Stimulated activated CD4-positive, alpha-beta T cell treated with anti-CD3 and anti-CD28 coated beads, Interleukin-4, amount 100 ng/mL, for 4 hours (primary cell): ENCODE data around the gene ISY1.
"Not testable (repeated sequence)": the region's sequence is repeated elsewhere in the genome, so short reads cannot be mapped to it uniquely, and the experiment has no call there.

Experiments
- DNase-seq, 2 experiments: peaks; one replicate each; pipeline ENCODE4 v3.0.0-alpha.2; 2020

ISY1 gene

DNA sequence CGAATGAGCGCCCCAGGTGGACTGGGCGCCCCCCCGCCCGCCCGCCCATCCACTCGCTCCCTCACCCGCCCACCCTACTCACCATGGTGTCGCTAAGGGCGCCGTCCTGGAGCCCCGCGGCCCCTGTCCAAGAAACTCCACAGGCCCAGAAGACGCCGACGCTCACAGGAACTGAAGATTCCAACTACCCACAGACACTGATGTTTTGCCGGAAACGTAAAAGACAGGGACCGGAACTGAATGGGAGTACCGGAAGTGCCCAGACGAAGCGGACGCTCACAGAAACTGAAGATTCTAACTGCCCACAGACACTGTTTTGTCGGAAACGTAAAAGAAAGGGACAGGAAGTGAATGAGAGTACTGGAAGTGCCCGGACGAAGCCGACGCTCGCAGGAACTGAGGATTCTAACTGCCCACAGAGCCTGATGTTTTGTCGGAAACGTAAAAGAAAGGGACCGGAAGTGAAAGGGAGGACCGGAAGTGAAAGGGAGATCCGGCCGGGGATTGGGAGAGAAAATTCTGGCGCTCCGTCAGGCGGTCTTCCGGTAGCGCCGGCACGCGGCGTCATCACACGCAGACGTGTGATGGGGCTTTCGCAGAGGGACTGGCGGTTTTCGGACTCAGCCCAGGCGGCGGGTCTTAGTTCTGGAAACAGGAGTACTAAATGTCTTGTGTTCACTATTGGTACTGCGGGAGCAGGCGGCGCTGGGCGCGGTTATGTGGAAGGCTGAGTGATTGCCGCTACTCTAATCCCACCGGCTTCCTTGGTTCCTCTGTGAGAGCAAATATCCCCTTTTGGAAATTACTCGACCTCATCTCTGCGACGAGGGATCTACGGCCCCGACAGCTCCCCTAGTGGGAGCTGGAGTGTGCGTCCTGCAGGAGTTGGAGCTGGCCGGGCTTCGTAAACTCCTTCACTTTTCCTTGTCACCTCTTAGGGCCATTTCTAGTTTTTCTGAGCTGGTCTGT, at the start of gene ISY1:
TSS of gene ISY1 (minus strand) at position 173 of the 969 bp plus-strand sequence. CDS start at position 85, 88 bp downstream.
- DNase-seq: peak; percentile 77 to 85

DNA sequence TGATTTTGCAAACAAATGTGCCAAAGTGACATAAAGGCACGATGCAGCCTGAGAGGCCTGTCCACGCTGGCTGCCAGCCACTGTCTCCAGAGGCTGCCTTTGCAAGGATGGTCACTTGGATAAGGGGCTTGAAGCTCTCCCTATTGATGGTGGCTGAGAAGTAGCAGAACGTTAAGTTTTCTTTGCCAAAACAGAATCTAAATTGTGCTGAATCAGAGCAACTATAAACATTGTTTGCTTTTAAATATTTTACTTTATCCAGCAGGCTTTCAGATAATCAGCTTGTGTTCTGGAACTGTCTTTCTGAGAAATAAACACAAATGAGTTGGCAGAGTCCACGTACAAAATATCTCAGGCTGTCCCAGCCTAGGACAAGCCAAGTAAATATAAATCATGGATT, 46.6 kb upstream of the ISY1 start:
- no peak for DNase-seq

DNA sequence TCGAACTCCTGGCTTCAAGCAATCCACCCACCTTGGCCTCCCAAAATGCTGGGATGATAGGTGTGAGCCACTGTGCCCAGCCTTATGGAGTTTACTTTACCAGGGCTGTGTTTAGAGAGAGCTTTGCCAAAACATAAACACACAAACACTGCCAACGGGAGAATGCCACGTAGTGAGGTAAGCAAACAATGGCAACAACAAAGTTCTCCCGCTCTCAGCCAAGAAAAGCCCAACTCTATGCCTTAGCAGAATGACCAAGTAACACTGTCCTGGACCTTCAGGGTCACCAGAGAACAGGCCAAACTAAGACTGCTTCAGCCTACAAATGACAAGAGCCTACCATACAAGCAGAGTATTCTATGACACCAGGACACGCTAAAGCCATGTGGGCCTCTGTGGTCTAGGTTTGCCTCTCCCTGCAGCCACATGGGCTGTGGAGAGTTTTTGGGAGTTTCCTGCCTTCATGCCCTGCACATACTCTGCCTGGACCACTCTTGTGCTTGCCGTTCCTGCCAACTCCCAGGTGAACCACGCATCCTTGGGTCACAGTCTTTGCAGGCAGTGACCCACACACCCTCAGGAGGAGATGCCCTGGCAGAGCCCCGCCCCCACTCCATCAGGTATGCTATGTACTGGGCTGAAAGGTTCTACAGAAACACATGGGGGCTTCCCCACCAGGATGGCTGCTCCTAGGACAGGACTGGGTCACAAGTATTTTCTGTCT, 44.4 kb upstream of the ISY1 start:
- no peak for DNase-seq

DNA sequence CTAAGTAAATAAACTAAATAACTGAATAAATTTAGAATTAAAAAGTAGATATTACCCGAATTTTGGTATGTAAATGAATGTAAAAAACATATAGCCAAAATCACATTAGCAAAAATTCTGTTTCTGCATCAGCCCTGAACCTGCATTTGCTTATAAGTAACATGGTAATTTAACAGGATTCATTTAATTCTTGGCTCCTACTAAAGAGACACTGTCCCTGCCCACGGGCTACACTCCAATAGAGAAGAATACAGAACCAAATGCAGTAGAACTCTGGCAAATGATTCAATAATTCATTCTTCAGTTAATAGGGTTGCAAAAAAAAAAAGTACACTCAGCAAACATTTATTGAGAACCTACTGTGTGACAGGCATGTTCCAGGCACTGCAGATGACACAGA, 43.6 kb upstream of the ISY1 start:
- DNase-seq: no peak

DNA sequence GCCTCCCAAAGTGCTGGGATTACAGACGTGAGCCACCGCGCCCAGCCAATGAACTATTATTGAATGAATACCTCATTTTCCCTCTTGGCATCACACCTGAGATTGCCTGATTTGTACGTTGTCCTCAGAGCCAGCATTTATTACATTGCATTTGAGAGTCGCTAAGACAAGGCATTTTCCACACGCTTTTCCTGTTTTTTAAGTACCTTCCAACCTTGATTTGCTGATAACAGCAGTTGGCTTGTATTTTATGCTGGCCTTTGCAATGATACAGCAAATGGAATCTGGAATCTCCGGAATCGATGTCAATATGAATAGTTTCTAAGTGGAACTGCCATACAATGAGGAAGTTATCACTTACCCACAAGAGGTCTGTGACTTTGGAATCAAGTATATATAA, 38.5 kb upstream of the ISY1 start:
- no peak for DNase-seq

DNA sequence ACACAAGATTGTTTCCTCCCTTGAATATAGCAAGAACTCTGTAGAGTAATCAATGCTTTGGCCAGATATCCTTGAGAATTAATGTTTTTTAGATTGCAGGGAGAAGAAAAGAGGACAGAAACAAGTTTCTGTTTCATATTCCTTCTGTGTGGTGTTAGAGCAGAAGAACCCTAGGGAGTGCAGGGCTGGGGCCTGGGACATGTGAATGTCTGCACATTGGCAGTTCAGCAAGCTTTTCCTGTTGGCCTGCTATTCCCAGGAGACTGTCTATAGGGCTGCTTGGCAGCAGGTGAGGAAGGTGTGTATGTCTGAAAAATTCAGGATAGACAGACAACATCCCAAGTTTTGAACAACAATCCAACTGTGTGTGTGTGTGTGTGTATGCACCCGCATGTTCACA, 36.5 kb upstream of the ISY1 start:
- no peak for DNase-seq

DNA sequence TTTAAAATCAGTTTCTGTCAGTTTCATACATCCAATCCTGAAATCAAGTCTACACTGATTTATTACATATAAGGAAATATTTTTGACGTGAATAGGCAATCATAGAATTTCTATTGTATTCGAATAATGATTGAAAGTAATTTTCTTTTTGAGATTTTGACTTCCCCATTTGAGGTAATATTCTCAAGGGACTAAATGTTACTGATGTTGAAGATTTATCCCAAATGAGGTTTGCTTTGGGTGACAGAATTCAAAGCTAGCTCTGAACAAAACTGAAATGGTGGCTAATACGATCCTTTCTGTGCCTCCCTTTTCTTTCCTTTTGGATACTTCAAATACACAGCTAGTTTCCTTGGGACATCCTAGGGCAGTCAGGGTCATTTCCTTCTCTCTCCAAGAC, 35.7 kb upstream of the ISY1 start:
- no peak for DNase-seq

DNA sequence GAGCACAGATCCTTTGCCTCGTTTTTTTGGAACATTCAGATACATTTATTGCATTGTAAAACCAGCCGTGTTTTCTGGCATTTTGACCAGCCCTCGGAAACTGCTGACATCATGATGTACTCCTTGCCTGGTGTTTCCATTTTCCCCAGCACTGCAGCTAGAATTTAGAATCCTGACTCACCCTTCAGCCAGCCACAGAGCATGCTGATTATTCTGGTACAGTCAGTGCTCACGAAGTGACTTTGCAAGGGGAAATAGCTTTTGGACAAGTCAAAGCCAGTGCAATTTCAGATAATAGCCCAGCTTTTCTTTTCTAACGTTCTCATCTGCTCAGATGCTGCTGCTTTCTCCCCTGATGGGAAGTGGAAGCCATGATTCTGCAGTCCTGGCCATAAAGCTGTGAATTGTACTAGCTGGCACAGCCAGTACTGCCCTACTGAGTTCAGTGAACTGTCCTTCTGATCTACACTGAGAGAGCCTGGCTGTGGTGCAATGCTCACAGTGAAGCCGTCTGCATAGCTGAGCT, 34.9 kb upstream of the ISY1 start:
- DNase-seq: no peak

DNA sequence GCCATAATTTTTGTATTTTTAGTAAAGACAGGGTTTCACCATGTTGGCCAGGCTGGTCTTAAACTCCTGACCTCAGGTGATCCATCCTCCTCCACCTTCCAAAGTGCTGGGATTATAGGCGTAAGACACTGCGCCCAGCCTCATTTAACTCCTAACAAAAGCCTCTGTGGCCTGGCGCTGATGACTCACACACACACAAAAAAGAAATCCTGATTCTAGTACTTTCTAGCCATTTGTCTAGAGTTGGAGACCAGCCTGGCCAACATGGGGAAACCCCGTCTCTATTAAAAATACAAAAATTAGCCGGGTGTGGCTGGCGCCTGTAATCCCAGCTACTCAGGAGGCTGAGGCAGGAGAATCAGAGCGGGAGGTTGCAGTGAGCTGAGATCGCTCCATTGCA, 28.9 kb upstream of the ISY1 start:
- not testable (repeated sequence) for DNase-seq

DNA sequence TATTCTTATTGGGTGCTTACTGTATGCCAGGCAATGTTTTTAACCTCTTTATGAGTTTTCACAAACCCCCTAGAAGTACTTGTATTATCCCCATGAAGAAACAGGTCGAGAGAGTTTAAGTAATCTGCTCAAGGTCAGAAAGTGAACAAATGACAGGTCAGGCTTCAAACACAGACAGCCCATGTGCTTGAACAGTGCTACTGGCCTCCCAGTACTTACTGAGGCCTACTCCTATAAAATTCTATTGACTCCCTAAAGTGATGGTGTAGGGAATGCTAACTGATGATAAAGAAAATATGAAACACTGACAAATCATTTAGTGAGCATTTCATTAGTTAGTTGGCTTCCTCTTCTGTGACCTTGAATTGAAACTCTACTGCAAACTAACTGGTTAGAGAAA, 27.0 kb upstream of the ISY1 start:
- DNase-seq: no peak

DNA sequence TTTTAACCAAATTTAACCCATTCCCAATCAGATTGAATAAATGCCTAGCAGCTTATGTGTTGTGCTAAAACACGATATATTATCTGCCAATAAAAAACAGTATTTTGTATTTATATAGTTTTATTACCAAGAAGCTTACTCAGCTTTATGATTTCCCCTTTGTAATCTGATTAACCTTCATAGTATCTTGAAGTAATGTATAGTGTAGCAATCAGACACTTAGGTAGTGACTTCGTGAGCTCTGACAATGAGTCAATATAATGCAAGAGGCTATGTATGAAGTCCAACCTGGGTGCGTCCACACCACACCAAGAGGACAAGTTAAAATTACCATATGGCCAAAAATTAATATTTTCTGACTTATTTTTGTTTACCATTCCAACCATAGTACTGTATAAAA, 24.9 kb upstream of the ISY1 start:
- no peak for DNase-seq

DNA sequence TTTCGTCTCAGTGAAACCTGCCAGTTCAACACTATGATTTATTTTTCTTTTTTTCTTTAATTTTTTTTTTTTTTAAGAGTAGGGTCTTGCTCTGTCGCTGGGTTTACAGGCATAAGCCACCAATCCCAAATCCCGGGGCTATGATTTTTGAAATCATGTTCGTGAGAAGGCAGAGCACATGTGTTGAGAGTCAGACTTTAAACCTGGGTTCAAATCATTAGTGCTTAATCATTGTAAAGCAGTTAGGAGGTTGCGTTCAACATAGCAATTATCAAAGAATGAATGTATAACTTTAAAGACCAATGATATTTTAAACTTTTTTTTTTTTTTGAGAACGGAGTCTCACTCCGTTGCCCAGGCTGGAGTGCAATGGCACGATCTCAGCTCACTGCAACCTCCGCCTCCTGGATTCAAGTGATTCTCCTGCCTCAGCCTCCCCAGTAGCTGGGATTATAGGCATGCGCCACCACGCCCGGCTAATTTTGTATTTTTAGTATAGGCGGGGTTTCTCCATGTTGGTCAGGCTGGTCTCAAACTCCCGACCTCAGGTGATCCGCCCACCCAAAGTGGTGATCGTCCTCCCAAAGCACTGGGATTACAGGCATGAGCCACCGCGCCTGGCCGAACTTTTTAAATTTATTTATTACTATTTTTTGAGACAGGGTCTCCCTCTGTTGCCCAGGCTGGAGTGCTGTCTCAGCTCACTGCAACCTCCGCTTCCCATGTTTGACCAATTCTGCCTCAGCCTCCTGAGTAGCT, 24.1 kb upstream of the ISY1 start:
- not testable (repeated sequence) for DNase-seq

DNA sequence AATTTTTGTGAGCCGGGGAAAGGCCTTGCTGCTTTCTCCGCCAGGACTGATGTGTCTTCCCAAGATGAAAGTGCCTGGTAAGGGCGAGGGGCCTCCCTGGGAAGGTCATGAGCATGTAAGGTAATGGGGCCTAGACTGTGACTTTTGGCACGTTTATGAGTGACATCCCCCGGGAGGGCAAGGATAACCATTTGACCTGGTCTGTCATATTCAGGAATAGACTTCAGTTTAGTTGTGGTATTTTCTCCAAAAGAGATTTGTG, 23.5 kb upstream of the ISY1 start:
- no peak for DNase-seq

DNA sequence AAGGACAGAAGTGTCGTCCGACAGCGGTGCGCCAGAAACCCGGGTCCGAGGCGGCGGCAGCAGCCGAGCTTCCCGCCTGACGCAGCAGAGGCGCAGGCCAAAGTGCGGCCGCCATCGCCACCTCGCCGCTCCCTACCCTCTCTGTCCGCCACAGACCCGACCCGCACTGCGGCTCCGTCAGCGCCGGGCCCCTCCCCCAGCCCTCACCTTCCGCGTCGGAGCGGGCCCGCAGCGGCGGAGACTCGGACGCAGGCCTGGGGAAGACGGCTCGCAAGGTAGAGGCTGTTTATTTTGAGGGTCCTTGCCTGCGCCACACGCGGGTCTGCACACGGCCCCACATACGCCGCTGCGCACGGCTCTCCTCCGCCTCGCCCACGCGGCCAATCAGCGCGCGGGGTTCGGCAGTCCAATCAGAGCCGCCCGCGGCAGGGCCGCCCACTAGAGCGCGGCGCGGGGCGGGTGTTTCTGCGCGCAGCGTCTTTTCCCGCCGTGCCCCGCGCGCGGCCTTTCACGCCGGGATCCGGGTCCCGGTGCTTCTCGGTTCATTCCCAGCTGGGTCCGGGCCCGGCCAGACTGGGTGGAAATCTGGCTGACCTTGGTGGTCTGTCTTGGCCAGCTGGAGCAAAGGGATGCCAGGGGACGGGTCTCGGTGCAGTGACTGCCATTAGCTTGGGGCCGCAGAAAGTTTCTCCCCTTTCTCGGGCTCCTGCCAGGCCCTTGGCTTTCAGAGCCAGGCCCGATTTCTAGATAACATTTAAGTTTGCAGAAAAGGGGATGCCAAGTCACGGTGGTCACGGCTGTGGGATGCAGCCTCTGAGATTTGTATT, 22.9 kb upstream of the ISY1 start, which contains the start of gene CNBP:
TSS of gene CNBP (minus strand) at position 328 of the 827 bp plus-strand sequence. CDS start 12,139 bp downstream, outside the sequence.
- peak; percentile 93 for DNase-seq

DNA sequence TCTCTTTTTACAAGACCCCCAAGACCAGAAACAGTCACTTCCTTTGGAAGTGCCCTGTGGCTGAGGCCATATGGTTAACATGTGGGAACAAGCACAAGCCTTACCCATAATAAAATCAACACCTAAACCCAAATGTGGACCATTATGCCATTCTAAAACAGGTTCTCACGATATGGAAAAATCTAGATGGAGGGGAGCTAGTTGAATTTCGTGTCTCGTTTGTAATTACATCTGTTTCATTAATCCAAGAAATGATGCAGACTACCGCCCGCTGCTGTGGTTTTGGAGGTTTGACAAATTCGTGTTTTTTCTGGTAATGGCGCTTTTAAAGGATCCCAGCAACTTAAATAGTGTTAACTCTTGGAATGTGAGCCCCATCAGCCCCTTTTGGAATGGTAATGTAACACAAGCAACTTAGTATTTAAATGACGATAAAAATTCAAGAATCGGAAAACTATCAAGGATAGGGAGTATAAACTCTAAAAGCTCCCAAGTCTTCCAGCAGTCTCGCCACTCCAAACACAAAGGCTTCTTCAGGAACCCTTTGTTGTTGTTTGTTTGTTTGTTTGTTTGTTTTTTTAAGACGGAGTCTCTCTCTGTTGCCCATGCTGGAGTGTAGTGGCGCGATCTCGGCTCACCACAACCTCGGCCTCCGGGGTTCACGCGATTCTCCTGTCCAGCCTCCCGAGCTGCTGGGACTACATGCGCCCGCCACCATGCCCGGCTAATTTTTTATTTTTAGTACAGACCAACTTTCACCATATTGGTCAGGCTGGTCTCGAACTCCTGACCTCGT, 21.7 kb upstream of the ISY1 start:
- DNase-seq: peak in 1 of 2 experiments; percentile 25

DNA sequence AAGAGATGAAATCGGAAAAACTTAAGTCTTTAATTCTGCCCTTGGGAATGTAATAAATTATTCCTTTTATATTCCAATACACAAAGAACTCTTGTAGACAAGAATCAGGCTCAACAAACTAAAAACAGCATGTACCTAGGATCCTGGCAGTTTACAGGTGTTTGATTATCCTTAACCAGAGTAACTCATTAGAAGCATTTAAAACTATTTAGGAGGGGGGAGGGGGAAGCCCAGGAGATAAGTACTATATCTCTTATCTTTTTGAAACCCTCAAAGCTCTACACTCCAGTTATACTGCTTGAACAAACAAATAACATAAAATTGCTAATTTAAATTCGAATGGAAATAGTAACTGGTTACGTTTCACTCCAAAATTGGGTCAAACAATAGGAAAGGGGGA, 21.0 kb upstream of the ISY1 start:
- no peak for DNase-seq

DNA sequence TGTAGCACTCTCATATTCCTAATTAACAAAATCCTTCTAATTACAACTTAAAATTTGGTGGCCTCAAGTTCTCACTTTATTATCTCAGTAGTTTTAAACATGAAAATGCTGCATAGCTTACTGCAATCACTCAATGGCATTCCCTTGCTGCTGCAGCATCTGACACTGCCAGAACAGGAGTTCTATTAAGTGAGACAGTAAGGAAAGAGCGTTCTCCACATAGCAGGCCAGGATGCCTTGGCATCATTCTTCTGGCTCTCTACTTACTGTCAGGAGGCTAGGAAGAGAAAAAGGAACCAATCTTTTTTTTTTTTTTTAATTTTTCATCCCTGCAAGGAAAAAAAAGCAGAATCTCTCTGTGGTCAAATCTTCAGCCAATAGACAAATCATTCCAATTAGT, 19.6 kb upstream of the ISY1 start:
- DNase-seq: no peak

DNA sequence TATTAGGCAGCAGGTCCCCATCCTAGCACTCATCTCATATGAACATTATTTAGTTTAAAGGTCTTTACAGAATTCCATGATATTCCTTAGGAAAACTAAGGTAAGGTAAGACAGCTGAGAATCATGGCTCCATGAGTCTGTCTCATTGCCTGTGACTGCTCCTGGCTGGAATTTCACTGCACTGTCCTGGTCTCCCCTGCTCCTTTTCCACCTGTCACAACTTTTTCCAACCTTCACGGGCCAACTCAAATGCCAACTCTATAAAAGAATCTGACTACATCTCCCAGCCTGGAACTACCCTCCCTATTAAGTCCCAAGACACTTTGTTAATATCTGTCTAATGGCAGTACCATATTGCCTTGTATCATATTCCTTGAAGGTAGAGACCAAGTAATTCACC, 15.2 kb upstream of the ISY1 start:
- DNase-seq: no peak

DNA sequence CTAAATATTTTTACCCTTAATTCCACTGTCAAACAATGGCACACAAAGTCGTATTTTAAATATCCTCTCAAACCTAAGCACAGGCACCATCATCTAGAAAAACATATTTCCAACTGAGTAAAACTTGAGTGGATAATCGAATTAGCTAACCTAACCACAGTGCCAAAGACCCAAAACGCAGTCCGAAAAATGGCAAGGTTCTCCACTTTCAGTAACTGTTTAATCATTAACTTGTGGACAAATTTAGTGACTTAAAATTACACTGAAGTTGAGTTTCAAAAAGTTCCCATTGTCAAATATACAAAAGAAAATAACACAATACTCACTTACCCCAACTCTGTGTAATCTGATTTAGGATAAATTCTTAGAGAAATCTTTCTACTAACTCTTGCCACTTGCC, 12.9 kb upstream of the ISY1 start:
- no peak for DNase-seq

DNA sequence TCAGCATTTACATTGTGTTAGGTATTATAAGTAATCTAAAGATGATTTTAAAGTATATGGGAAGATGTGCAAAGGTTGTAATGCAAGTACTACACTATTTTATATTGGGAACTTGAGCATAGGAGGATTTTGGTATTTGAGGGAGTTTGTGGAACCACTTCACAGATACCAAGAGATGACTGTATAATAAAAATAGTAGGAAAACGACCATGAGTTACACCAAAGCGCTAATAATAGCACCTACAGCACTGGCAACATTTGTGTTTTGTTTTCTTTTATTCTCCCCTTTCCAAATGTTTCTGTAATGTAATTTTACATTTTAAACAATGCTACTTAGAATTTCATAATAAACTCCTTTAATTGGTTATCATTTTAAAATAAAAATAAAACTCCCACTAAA, 12.3 kb upstream of the ISY1 start:
- DNase-seq: no peak

DNA sequence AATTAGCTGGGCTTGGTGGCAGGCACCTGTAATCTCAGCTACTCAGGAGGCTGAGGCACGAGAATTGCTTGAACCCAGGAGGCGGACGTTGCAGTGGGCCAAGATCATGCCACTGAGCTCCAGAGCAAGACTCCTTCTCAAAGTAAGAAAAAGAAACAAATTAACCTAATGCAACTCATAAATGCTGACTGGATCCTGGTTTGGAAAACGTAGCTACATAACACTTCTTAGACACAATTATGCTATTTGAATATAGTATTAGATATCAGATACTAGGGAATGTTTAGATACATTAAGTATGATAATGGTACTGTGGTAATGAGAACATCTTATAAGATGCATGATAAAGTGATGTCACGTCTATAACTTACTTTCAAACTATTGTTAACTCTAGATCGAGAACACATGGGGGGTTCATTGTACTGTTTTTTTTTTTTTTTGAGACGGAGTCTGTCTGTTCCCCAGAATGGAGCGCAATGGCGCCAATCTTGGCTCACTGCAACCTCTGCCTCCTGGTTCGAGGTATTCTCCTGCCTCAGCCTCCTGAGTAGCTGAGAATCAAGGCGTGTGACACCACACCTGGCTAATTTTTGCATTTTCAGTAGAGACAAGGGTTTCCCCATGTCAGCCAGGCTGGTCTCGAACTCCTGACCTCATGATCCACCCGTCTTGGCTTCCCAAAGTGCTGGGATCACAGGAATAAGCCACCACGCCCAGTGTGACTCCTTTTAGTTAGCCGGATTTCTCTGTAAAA, 5.9 kb upstream of the ISY1 start:
- no peak for DNase-seq
